Stimulated activated naive B cell treated with anti-CD40 and anti-IgM and Interleukin-4, amounts not matched to agents 10 μg/mL and 1 μg/mL and 100 μg/mL, for 72 hours (primary cell): ENCODE results near the gene JPH3.

Source experiments
- ATAC-seq, 2 donors: fragments of 150-1000 bp; cut with Tn5 transposase; replicated peaks; 2 replicates each; pipeline ENCODE4 v1.10.0; 2021; ENCODE audit warnings: moderate library complexity in 1 of 2
- DNase-seq: peaks from one replicate; pipeline ENCODE4 v3.0.0; 2021
- H3K27ac Mint-ChIP-seq: one replicate; pipeline ENCODE4 v1.8.0; 2022; ENCODE audit warnings: mild to moderate bottlenecking, mixed read lengths
- H3K27me3 Mint-ChIP-seq, 2 donors: one replicate each; pipeline ENCODE4 v1.8.0; 2022; ENCODE audit warnings: mixed read lengths in 2 of 2
- H3K36me3 Mint-ChIP-seq, 2 donors: one replicate each; pipeline ENCODE4 v1.8.0; 2022; ENCODE audit warnings: mixed read lengths in 2 of 2, mild to moderate bottlenecking in 1 of 2
- H3K4me1 Mint-ChIP-seq, 2 donors: one replicate each; pipeline ENCODE4 v1.8.0; 2022; ENCODE audit warnings: mixed read lengths in 2 of 2, mild to moderate bottlenecking in 1 of 2
- H3K4me3 Mint-ChIP-seq, 2 donors: one replicate each; pipeline ENCODE4 v1.8.0; 2022; ENCODE audit warnings: mild to moderate bottlenecking in 2 of 2, mixed read lengths in 2 of 2, moderate library complexity in 1 of 2
- H3K9me3 Mint-ChIP-seq, 2 donors: one replicate each; pipeline ENCODE4 v1.8.0; 2022; ENCODE audit warnings: mixed read lengths in 2 of 2, mild to moderate bottlenecking in 1 of 2

JPH3 gene

DNA sequence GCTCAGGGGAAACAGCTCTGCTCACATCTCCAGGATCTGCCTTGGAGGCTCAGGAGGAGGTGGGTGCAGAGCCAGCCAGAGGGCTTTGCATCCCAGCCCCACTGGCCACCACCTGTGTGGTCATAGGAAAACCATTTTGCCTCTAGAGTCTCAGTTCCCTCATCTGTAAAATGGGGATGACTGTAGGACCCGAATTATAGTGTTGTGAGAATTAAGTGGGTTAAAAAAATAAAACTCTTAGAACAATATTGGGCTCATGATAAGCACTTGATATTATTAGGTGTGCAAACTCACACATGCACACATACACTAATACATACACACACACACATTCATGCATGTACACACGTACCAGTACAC lies 19.4 kb upstream of the JPH3 start:
- Mint-ChIP-seq H3K36me3 (peaks cover 0 to 1% of the 10 kb centered on the region in 2 donors), H3K4me3 (no peak overlapping the region), H3K27ac (no peak overlapping the region), H3K4me1 (no peaks in the 10 kb centered on the region), H3K9me3 (no peaks in the 10 kb centered on the region), H3K27me3 (peaks cover 70% of the 10 kb centered on the region in 2 donors)
- DNase-seq = no peak
- ATAC-seq = no peak

DNA sequence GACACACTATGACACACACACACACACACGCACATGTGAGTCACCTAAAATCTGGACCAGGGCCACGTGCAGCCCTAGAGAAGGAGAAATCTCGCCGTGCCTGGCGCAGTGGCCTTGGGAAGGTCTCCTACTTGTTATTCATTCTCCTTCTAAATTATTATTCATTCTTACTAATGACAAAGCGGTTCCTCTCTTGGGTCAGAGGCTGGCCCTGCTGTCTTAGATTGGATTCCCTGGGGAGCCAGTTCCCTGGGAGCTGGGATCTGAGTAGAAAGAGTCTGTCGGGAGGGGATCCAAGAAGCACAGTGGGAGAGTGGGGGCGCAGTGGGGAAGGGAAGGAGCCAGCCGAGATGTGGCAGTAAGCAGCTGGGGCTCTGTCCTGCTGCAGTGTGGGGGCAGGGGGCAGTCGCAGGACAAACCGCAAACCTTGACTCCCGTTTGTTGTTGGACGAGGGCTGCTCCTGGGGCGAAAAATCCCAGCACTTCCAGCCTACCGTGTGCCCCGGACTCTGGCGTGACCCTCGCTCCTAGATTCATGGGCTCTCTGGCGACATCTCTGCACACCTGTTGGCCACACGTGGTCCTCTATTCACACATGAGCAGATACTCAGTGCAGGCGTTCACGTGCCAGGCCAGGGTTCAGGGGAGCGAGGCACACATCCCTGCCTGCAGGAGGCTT lies 18.7 kb upstream of the JPH3 start:
- Mint-ChIP-seq H3K4me1 (peaks cover 0 to 2% of the 10 kb centered on the region in 2 donors), H3K4me3 (no peak overlapping the region), H3K36me3 (peaks cover 0 to 1% of the 10 kb centered on the region in 2 donors), H3K9me3 (no peaks in the 10 kb centered on the region), H3K27me3 (peaks cover 69 to 72% of the 10 kb centered on the region in 2 donors), H3K27ac (no peak overlapping the region)
- DNase-seq (no peak), ATAC-seq (no peak)

DNA sequence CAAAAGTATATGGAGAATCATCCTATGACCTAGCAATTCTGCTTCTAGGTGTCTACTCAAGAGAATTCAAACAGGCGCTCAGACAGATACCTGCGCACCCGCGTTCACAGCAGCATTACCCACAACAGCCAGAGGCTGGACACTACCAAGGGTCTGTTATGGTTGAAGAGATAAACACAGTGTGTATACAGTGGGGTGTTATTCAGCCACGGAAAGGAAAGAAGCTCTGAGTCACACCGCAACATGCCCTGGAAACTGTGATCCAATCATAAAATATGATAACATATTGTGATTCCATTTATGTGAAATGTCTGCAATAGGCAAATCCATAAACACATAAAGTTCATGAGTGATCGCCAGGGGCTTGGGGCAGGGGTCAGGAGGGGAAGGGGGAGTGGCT lies 18.0 kb upstream of the JPH3 start:
- Mint-ChIP-seq H3K27ac (no peak overlapping the region), H3K36me3 (peaks cover 0 to 1% of the 10 kb centered on the region in 2 donors), H3K4me1 (peaks cover 0 to 7% of the 10 kb centered on the region in 2 donors), H3K4me3 (no peak overlapping the region), H3K27me3 (peaks cover 72 to 74% of the 10 kb centered on the region in 2 donors), H3K9me3 (no peaks in the 10 kb centered on the region)
- DNase-seq = no peak
- no peak for ATAC-seq

DNA sequence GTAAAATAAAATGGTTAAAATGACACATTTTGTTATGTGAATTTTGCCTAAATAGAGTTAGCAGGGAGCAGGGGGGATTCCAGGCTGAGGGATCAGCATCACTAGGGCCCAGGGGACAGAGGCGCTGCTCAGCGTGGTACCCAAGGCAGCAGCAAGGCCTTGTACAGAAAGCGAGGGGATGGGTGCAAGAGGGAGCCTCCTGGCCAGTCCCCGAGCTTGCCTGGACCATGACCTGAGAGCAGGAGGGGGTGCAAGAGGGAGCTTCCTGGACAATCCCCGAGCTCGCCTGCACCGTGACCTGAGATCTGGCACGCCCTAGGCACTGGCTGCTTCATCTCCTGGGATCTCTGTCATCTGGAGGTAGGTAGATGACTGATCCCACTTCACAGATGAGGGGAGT lies 17.3 kb upstream of the JPH3 start:
- ATAC-seq (no peak), DNase-seq (no peak)
- H3K4me1 Mint-ChIP-seq = peaks cover 0 to 7% of the 10 kb centered on the region in 2 donors
- no peaks in the 10 kb centered on the region for H3K9me3 Mint-ChIP-seq
- peaks cover 72 to 78% of the 10 kb centered on the region in 2 donors for H3K27me3 Mint-ChIP-seq
- no peak overlapping the region for H3K4me3 Mint-ChIP-seq
- H3K27ac Mint-ChIP-seq = no peak overlapping the region
- H3K36me3 Mint-ChIP-seq = peaks cover 0 to under 1% of the 10 kb centered on the region in 2 donors

DNA sequence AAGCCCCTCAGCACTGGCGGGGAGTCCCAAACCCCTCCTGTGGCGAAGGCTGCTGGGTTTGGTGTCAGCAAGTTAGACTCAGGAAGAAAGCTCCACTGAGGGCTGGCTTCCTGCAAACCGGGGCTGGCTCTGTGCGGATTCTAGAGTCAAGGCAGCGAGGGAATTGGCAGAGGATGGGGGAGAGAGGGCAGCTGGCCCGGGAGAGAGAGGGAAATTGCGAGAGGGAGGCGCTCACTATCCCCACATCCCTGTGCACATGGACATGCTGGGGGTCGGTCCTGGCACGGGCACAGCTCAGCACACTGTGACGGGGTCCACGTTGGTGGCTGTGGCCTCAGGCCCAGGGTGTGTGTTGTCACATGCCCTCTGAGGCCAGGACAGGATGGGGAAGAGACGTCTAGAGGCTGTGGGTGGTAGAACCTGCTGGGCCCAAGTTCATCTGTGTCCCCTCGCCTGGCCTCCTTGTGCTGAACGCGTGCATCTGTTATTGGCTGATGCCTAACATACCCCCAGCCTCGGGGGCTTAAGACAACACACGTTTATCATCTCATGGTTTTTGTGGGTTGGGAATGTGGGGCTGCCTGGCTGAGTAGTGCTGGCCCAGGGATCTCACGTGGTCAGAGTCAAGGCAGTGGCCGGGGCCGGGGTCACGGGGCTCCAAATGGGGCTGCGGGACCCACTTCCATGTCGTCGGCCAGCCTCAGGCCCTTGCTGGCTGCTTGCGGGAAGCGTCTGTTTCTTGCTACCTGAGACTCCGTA lies 16.7 kb upstream of the JPH3 start:
- no peak overlapping the region for H3K4me3 Mint-ChIP-seq
- no peak overlapping the region for H3K27ac Mint-ChIP-seq
- peaks cover 73 to 82% of the 10 kb centered on the region in 2 donors for H3K27me3 Mint-ChIP-seq
- H3K36me3 Mint-ChIP-seq = no peaks in the 10 kb centered on the region
- H3K4me1 Mint-ChIP-seq = peaks cover 0 to 7% of the 10 kb centered on the region in 2 donors
- ATAC-seq (no peak), DNase-seq (no peak)
- no peaks in the 10 kb centered on the region for H3K9me3 Mint-ChIP-seq

DNA sequence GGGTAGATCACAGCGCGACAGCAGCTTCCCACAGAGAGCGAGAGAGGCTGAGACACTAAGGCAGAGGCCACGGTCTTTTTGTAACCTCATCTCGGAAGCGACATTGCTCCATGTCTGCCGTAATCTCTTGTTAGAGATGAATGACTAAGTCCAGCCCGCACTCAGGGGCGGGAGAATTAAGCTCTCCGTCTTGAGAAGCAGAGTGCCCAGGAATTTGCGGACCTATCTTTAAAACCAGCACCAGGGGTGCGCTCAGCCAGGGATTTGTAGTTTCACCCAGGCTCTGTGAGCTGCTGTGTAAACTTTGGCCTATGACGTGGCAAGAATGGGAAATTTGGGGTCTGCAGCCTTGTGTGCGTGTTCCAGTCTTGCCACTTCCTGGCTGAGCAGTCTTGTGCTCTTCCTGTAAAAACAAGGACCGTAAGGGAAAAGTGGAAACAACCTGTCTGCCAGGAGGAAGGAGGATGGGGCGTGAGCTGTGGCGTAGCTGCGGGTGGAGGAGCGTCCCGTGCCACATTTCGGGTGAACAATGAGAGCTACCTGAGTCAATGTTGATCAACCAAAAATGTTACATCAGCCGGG lies 16.0 kb upstream of the JPH3 start:
- Mint-ChIP-seq H3K27ac (no peak overlapping the region), H3K9me3 (no peaks in the 10 kb centered on the region), H3K4me3 (no peak overlapping the region), H3K27me3 (peaks cover 73 to 83% of the 10 kb centered on the region in 2 donors), H3K4me1 (peaks cover 1 to 7% of the 10 kb centered on the region in 2 donors), H3K36me3 (no peaks in the 10 kb centered on the region)
- no peak for DNase-seq
- ATAC-seq = no peak

DNA sequence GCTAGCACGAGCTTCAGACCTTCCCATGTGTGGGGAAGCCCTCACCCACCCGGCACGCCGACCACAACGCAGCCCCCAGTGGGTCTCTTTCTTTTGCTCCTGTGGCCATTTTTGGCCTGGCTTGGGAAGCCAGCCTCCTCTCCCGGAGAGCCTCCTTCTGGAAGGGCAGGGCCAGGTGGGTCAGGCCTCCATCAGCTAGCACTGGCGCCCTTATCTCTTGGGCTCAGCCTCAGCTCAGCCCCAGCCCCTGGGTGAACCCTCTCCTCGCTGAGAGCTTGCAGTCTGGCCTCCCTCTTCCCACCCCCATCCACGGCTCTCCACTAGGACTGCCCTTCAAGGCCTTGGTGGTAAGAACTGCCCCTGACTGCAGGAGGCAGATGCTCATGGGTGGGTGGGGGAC lies 14.7 kb upstream of the JPH3 start:
- no peaks in the 10 kb centered on the region for H3K9me3 Mint-ChIP-seq
- no peak overlapping the region for H3K4me3 Mint-ChIP-seq
- no peak overlapping the region for H3K27ac Mint-ChIP-seq
- H3K4me1 Mint-ChIP-seq = peaks cover 1 to 7% of the 10 kb centered on the region in 2 donors
- no peaks in the 10 kb centered on the region for H3K36me3 Mint-ChIP-seq
- DNase-seq (no peak), ATAC-seq (no peak)
- H3K27me3 Mint-ChIP-seq = peaks cover 80 to 88% of the 10 kb centered on the region in 2 donors

DNA sequence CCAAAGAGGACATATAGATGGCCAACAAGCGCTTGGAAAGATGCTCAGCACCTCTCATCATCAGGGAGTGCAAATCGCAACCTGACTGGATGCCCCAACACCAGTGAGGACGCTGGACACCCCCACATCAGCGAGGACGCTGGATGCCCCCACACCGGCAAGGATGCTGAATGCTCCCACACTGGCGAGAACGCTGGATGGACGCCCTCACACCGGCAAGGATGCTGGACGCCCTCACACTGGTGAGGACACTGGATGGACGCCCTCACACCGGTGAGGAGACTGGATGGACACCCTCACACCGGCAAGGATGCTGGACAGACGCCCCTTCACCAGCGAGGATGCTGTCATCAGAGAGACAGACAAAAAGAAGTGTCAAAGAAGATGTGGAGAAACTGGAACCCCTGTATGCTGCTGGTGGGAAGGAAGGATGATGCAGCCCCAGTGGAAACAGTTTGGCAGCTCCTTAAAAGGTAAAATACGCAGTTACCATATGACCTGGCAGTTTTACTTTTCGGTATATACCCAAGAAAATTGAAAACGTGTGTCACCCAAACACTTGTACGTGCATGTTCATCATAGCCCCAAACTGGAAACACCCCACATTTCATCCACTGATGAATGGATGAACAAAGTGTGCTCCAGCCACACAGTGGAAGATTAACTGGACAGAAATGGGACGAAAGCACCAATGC lies 10.1 kb upstream of the JPH3 start:
- Mint-ChIP-seq H3K27me3 (peaks cover 49 to 70% of the 10 kb centered on the region in 2 donors), H3K4me3 (no peak overlapping the region), H3K4me1 (peaks cover 1 to 7% of the 10 kb centered on the region in 2 donors), H3K9me3 (no peaks in the 10 kb centered on the region), H3K27ac (no peak overlapping the region), H3K36me3 (no peaks in the 10 kb centered on the region)
- DNase-seq (no peak), ATAC-seq (no peak)

DNA sequence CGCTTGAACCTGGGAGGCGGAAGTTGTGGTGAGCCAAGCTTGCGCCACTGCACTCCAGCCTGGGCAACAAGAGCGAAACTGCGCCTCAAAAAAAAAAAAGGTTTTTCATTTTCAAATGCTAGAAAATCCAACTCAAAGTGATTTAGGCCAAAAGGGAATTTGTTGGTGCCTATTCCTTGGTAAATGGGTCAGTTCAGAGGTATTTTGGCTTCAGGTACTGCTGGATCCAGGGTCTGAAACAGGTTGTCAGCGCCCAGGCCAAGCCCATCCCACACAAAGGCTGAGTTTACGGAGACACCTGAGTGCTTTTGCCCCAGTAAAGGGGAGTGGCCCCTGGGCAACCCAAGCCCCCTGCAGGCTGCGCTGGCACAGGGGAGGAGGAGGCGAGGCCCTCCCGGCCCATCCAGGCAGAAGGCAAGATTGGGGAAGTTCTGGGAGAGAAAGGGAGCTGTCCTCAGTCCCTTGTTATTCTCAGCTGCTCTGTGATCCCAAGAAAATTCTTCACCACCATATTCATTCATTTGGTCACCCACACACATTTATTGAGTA lies 8.5 kb upstream of the JPH3 start:
- no peaks in the 10 kb centered on the region for H3K36me3 Mint-ChIP-seq
- no peaks in the 10 kb centered on the region for H3K9me3 Mint-ChIP-seq
- H3K27me3 Mint-ChIP-seq = peaks cover 37 to 53% of the 10 kb centered on the region in 2 donors
- no peak overlapping the region for H3K4me3 Mint-ChIP-seq
- ATAC-seq (no peak), DNase-seq (no peak)
- H3K27ac Mint-ChIP-seq = no peak overlapping the region
- peaks cover 1 to 4% of the 10 kb centered on the region in 2 donors for H3K4me1 Mint-ChIP-seq

DNA sequence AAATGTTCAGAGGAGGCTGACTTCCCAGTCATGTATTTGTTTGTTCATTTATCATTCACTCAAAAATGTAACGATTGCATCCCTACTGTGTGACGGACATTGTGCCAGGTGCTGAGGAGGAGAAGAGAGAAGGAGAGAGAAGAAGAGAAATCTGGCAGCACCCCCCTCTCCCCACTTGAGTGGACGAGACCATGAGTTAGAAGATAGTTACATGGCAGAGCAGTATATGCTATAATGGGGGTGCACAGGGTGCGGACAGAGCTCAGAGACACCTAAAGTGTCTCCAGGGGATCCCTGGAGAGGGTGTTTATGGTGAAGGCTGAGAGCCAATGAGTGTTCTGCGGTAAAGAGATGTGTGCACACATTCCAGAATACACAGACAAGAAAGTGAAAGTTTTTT lies 6.6 kb upstream of the JPH3 start:
- Mint-ChIP-seq H3K4me3 (no peak overlapping the region), H3K36me3 (no peaks in the 10 kb centered on the region), H3K4me1 (peaks cover 0 to 1% of the 10 kb centered on the region in 2 donors), H3K9me3 (peaks cover 0 to 4% of the 10 kb centered on the region in 2 donors), H3K27ac (no peak overlapping the region), H3K27me3 (peaks cover 35 to 52% of the 10 kb centered on the region in 2 donors)
- ATAC-seq (no peak), DNase-seq (no peak)

DNA sequence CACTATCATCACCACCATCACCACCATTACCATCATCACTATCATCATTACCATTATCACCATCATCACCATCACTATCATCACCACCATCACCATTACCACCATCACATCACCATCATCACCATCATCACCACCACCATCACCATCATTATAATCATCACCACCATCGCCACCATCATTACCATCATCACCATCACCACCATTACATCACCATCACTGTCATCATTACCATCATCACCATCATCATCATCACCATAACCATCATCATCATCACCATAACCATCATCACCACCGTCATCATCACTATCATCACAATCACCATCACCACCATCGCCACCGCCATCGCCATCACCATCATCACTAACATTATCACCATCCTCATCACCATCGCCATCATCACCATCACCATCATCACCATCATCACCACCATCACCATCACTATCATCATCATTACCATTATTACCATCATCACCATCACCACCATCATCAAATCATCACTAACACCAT lies 4.9 kb upstream of the JPH3 start:
- ATAC-seq = no peak
- H3K27me3 Mint-ChIP-seq = peaks cover 31 to 54% of the 10 kb centered on the region in 2 donors
- no peak for DNase-seq
- H3K36me3 Mint-ChIP-seq = no peaks in the 10 kb centered on the region
- peaks cover 0 to 4% of the 10 kb centered on the region in 2 donors for H3K9me3 Mint-ChIP-seq
- no peak overlapping the region for H3K4me3 Mint-ChIP-seq
- H3K4me1 Mint-ChIP-seq = no peaks in the 10 kb centered on the region
- no peak overlapping the region for H3K27ac Mint-ChIP-seq

DNA sequence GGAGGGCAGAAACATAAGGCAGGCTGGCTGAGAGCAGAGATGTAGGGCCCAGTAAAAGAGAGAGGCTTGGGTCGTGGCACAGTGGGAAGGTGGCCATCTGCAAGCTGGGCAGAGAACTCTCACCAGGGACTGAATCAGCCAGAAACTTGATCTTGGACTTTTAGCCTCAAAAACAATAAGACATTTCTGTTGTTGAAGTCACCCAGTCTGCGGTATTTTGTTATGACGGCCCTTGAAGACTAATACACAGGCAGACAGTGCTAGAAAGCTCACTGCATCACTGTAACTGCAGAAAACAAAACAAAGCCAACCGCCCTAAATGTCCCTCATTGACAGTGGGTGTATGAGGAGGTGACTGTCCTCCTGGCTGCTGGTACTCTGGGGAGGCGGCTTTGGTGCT lies 3.9 kb upstream of the JPH3 start:
- DNase-seq = no peak
- H3K36me3 Mint-ChIP-seq = peaks cover 0 to 3% of the 10 kb centered on the region in 2 donors
- peaks cover 4 to 6% of the 10 kb centered on the region in 2 donors for H3K4me1 Mint-ChIP-seq
- peaks cover 35 to 53% of the 10 kb centered on the region in 2 donors for H3K27me3 Mint-ChIP-seq
- no peak for ATAC-seq
- H3K4me3 Mint-ChIP-seq = no peak overlapping the region
- no peak overlapping the region for H3K27ac Mint-ChIP-seq
- peaks cover 0 to 4% of the 10 kb centered on the region in 2 donors for H3K9me3 Mint-ChIP-seq

DNA sequence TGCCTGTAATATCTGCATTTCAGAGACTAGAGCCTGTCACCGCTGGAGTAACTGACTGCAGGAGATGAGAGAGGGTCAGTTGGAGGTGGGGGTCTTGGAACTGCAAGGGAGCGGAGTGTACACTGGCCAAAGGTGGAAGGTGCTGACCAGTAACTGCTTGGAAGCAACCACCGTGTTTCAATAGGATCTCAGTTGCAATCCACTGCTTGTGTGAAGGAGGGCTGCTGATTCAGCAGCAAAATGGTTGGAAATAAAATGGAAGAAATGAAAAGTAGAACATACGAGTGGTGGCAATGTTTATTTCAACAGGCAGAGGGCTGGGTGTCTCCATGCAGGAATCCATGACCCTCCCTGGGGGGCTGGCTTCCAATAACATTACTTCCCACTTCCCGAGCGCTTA lies 2.1 kb upstream of the JPH3 start:
- peaks cover 0 to 4% of the 10 kb centered on the region in 2 donors for H3K9me3 Mint-ChIP-seq
- H3K4me3 Mint-ChIP-seq = no peak overlapping the region
- H3K27ac Mint-ChIP-seq = no peak overlapping the region
- no peak for DNase-seq
- peaks cover 46 to 59% of the 10 kb centered on the region in 2 donors for H3K27me3 Mint-ChIP-seq
- peaks cover 5 to 16% of the 10 kb centered on the region in 2 donors for H3K4me1 Mint-ChIP-seq
- ATAC-seq = no peak
- H3K36me3 Mint-ChIP-seq = peaks cover 0 to 3% of the 10 kb centered on the region in 2 donors
